Head of caudate nucleus (tissue), 42 donors: ENCODE measurements around the gene GRAP2.

ENCODE experiments used
- DNase-seq, 42 donors: peaks; one replicate each; pipeline versions ENCODE4 v3.0.0 to v3.0.0-alpha.2; 2020 to 2021; ENCODE audit warnings: mixed read lengths in 7 of 42
- intact Hi-C: fragments of 100-400 bp; cut with DNase I; formaldehyde crosslinking; loops from one replicate; pipeline ENCODE4 v1.15.0; 2022

Gene GRAP2

DNA sequence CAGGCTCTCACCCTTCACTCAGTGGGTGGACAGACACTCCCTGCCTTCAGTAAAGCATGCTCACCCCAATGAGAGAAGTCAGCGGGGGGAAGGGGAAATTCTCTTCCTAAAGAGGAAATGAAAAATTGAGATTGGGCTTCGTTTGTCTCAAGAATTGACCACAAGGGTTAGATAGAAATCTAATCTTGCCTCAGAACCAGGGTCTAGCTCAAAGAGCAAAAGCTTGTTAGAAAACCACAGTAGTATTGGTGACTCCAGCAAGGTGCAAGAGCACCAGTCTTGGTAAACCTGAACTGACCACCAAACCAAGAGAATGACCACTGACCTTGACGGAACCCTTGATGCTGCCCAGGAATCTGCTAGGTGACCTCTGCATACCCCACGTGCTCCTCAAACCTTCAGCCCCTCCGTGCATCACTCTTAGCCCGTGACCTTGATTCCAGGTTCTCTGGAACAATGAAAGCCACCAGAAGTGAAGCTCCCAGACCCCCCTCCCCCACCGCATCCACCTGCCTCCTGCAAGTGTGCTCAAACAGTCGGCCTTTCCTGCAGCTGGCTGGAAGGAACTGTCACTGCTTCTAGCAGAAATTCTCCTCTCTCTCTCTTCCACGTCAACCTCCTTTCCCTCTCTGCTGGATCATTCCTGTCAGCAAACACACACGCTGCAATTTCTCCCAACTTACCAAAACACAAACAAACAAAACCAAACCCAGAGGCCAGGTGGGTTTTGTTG, 56.2 kb downstream of the GRAP2 start:
- DNase-seq = no peak
- intact Hi-C loops = no loop called here

DNA sequence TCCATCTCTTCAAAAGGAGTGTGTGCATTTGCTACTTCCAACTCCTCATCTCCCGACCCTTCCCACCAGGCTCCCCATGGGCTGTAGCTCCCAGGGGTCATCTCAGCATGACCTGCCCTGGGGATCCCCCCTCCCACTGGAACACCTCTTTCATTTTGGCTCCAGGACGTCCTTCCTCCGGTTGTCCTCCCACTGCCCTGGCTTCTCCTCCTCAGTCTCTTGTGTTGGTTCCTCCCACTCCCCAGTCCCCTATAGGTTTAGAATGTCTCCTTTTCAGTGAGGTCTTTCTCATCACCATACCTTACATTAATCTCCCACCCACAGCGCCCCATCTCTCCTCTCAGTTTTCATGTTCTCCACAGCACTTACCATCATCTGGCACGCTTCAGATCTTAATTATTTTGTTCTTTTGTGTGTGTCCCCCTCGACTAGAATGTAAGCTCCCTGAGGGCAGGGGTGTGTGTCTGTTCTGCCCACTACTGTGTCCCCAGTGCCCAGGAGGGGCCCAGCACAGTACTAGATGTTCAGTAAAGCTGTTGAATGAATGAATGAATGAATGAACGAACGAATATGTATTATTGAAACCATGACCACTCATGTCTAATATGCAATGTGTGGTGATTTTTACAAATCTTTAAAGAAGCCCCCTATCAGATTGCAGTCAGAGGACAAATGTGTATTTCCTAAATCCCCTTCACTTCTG, 57.3 kb downstream of the GRAP2 start:
- DNase-seq = no peak
- intact Hi-C loops = no loop called here

GRCh38 chr22:39958949-39959639, 58.2 kb downstream of the GRAP2 start:
- intact Hi-C loops = no loop called here
- DNase-seq = no peak

DNA sequence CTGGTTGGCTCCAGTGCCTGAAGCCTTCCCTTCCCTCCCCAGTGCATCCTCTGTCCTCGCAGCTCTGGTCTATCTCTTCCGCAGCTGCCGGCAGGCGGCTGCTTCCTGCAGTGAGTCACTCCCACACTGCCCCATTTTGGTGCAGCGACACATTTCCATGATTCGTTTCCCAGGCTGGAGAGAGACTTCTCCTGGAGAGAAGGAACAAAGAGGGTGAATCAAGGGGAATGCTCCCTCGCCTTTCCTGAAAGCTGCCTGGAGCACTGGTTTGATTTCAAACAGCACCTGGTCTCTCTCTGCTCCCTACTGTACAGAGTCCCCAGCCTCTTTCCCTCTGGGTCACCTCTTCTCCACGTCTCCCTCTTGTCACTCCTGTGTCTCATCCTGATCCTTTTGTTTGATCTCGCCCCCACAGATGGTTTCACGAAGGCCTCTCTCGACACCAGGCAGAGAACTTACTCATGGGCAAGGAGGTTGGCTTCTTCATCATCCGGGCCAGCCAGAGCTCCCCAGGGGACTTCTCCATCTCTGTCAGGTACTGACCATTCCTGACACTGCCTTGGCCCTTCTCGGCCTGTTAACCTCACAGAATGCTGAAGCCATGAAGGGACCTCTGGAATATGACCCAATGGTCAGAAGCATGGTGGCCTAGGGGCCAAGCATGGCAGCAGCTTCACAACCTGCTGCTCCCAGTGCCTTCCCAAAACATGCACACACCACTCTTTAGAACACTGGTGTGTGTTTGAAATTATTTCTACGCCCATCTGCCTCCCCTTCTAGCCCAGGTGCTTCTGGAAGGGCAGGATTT, 59.0 kb downstream of the GRAP2 start, which contains the start of gene TMA7B:
TMA7B (plus strand) TSS at position 758 of the 808 bp plus-strand sequence. CDS start 3,978 bp downstream, outside the sequence.
- intact Hi-C loops = no loop called here
- peak in 39 of 42 donors; percentile 15 to 82 (median 48) for DNase-seq

DNA sequence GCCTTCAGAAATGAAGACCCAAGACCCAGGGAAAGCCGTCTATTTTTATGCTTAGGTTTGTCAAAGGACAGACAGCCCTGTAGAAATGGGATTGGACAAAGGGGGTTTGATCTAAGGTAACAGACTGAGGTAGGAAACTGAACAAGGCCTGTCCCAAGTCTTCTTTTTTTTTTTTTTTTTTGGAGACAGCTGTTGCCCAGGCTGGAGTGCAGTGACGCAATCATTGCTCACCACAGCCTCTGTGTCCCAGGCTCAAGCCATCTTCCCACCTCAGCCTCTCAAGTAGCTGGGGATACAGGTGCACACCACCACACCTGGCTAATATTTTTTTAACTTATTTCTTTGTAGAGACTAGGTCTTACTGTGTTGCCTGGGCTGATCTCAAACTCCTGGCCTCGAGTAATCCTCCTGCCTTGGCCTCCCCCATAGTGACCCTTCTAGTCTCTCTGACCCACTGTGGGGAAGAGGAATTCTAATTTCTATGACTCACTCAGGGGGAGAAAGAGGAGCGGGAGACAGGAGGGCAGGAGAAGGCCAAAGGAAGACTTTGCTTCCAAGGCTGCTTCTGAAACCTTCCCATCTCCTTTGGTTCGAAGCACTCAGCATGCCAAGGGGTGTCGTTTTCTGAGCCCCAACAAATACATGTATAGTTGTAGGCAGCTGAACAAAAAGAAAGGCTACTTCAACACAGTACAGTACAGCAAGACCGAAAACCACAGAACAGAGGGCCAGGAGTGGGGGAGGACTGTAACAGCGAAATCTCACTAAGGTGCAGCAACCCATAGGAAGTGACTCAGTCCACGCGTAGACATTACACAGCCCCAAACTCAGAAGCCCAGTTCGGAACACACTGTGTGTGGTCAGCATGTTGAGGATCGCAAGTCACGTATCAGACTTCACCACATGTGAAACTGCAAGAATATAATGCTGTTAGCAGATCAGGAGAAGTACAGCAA, 60.2 kb downstream of the GRAP2 start:
- no peak for DNase-seq
- intact Hi-C loops = no loop called here

DNA sequence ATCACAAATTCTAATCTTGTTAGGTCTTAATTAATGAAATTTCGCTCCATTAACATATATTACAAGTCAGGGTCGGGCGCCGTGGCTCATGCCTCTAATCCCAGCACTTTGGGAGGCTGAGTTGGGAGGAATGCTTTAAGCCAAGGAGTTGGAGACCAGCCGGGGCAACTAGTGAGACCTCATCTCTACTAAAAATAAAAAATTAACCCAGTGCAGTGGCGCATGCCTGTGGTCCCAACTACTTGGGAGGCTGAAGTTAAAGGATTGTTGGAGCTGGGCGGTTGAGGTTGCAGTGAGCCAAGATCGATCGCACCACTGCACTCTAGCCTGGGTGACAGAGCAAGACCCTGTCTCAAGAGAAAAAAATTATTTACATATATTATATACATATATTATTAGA, 61.2 kb downstream of the GRAP2 start:
- intact Hi-C loops = no loop called here
- no peak for DNase-seq

GRCh38 chr22:39965748-39966147, 64.9 kb downstream of the GRAP2 start:
- intact Hi-C loops = no loop called here
- DNase-seq = no peak

DNA sequence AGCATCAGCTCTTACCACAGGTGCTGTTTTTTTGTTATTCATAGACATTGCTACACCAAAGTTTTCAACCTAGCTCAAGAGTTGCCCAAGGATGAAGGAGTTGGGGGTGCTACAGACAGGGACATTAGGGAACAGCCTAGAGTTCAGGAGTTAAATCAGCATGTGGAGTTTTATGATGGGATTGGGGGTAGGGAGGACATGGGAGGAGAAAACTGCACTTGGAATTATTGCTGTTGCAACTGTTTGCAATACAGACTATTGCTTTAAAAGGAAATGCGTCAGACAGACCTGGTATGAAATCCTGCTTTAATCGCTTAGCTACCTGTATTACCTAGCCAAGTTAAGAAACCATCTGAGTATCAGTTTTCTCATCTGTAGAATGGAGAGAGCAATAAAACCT, 65.6 kb downstream of the GRAP2 start:
- DNase-seq = no peak
- intact Hi-C loops = no loop called here

DNA sequence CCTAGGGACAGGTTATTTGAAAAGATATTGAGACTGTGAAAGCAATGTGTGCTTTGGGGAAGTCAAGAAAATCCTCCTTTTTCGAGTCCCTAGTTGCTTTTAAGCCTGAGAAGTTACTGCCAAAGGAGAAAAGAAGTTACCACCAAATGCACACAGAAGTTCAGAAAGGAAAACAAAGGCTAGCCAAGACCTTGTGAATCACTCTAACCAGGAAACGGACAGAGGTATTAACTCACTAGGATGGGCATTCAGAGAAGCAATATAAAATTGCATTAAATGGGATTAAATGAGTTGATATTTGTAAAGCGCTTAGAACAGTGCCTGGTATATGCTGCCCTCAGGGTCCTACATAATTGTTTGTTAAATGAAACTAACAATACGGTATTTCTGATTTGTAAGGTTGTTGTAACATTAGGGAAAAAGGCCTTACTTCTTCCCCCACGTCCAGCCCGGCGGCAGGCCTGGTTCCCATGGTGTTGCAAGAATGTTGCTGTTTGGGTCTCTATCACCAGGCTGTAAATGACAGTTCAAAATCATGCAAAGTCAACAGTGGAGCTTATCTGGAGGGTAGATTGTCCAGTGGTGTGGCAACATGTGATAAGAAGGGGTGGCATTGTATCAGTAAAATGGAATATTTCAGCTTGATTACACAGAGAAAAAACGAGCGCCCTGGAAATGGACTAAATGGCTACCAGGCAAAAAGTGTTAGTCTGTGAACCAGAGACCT, 66.4 kb downstream of the GRAP2 start:
- no peak for DNase-seq
- intact Hi-C loops = no loop called here

DNA sequence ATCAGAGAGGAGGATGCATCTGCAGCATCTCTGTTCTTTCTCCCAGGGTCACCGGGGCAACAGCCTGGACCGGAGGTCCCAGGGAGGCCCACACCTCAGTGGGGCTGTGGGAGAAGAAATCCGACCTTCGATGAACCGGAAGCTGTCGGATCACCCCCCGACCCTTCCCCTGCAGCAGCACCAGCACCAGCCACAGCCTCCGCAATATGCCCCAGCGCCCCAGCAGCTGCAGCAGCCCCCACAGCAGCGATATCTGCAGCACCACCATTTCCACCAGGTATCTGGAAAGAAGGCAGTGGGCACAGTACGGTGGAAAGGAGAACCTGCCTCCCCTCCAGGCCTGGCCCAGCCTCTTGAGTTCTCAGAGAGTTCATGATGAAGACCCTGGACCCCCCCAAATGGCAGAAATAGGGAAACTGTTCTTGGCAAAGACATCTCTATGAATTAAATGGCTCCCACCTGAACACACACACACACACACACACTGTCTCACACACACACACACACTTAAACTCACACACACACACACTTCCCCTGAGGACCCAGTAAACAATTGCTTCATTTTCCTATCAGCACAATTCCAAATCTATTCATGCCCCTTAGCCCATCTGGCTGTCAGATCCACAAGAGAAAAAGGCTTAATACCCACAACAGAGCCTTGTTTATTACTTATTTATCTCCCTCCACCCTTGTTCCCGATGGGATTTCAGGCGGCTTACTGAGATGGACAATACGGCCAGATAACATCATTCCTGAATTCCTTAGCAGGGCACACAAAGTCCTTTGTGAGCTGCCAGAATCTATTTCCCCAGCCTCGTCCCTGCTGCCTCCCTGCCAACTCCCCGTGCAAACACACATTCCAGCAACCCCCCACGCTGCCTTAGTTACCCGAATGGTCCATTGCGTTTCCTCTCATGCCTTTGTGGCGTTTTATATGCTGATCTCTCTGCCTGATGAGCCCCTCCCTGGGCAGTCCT, 67.4 kb downstream of the GRAP2 start:
- intact Hi-C loops = no loop called here
- DNase-seq = peak in 5 of 42 donors; percentile 26 to 43 (median 31)

DNA sequence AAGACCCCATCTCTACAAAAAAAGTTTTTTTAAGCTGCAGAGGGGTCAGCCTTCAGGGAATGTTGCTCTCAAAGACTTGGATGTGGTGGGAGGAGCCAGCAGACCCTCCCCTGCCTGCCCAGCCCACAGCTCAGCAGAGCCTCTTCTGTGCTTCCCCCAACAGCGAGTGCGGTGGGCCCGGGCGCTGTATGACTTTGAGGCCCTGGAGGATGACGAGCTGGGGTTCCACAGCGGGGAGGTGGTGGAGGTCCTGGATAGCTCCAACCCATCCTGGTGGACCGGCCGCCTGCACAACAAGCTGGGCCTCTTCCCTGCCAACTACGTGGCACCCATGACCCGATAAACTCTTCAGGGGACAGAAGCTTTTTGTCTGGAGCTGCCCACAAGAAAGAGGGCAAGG, 69.9 kb downstream of the GRAP2 start:
- no peak for DNase-seq
- intact Hi-C loops = no loop called here

DNA sequence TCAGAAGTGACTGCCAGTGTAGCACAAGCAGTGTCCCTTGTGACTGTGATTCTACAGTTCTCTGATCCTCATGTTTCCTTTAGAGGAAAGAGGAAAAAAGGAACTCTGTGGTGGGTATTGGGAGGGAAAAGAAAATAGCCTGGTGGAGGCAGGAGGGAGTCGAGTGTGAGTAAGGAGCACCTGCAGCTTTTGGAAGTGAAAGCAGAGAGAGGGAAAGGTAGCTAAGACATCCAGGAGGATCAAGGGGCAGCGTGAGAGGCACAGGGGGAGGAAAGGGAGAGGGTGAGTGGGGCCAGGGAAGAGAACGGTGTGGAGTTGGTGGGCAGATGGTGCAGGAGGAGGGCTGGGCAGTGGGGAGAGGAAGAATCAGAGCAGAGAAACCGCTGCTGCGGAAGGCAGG, 71.8 kb downstream of the GRAP2 start:
- no peak for DNase-seq
- intact Hi-C loops = no loop called here

GRCh38 chr22:39973656-39974055, 72.8 kb downstream of the GRAP2 start:
- intact Hi-C loops = no loop called here
- DNase-seq = no peak

- intact Hi-C loops = no loop called here
- no peak for DNase-seq
Measured at GRCh38 chr22:39974065-39974464, 73.2 kb downstream of the GRAP2 start.

- no peak for DNase-seq
- intact Hi-C loops = no loop called here
Measured at GRCh38 chr22:39979048-39979447, 78.2 kb downstream of the GRAP2 start.

DNA sequence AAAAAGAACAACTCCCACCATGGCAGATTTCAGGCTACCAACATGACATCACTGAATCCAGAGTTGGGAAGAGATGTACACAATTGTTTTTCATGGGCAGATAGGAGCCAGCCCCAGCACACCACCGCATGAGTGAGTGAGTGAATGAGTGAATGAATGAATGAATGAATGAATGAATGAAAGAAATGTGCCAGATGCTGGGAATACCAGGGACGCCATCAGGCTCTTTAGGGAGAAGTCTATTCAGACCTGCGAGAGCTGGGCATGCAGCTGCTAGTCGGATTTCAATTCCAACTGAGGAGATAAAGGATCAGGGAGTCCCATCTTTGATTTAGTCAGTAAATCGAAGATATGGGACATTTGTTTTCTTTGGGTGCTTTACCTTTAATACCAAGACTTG, 78.6 kb downstream of the GRAP2 start:
- no peak for DNase-seq
- intact Hi-C loops = no loop called here
